ENCODE results near the gene ZNF525.
"Not testable (repeated sequence)": the region's sequence is repeated elsewhere in the genome, so short reads cannot be mapped to it uniquely, and the experiment has no call there.

Gene ZNF525

GRCh38 chr19:53365134-53365898 is at the start of gene ZNF525:
Gene ZNF525 (plus strand): TSS chr19:53365705. CDS start chr19:53372282, 6,577 bp downstream.
- peaks cover 26% of the 10 kb centered on the region for H3K4me1 Mint-ChIP-seq
- H3K27me3 Mint-ChIP-seq: no peaks in the 10 kb centered on the region
- no peaks in the 10 kb centered on the region for H3K9me3 Mint-ChIP-seq
- peak within 1 kb of the TSS; percentile 94 for H3K27ac Mint-ChIP-seq
- peak; percentile 100 for ATAC-seq
- H3K4me3 Mint-ChIP-seq: peak within 1 kb of the TSS; percentile 95
- peaks cover 15% of the 10 kb centered on the region for H3K36me3 Mint-ChIP-seq

GRCh38 chr19:53328967-53329366 is 36.5 kb upstream of the ZNF525 start:
- Mint-ChIP-seq H3K9me3 (peaks cover 21% of the 10 kb centered on the region), H3K4me3 (peak overlapping the region; percentile 73)

GRCh38 chr19:53332484-53332883 is 33.0 kb upstream of the ZNF525 start:
- peaks cover 15% of the 10 kb centered on the region for H3K9me3 Mint-ChIP-seq
- peaks cover 9% of the 10 kb centered on the region for H3K27me3 Mint-ChIP-seq
- no peak overlapping the region for H3K27ac Mint-ChIP-seq

More at GRCh38 chr19:53328967-53329366, 36.5 kb upstream of the ZNF525 start:
- peaks cover 19% of the 10 kb centered on the region for H3K27me3 Mint-ChIP-seq
- H3K4me1 Mint-ChIP-seq: peaks cover 10% of the 10 kb centered on the region
- H3K27ac Mint-ChIP-seq: peak overlapping the region; percentile 25
- ATAC-seq: no peak
- H3K36me3 Mint-ChIP-seq: peaks cover 24% of the 10 kb centered on the region

GRCh38 chr19:53333066-53333462 is 32.4 kb upstream of the ZNF525 start:
- Mint-ChIP-seq H3K4me1 (peaks cover 26% of the 10 kb centered on the region), H3K27me3 (peaks cover 9% of the 10 kb centered on the region), H3K9me3 (peaks cover 15% of the 10 kb centered on the region), H3K36me3 (peaks cover 31% of the 10 kb centered on the region), H3K27ac (peak overlapping the region; percentile 89), H3K4me3 (peak overlapping the region; percentile 91)
- ATAC-seq: peak; percentile 52

More at GRCh38 chr19:53332484-53332883, 33.0 kb upstream of the ZNF525 start:
- peaks cover 26% of the 10 kb centered on the region for H3K36me3 Mint-ChIP-seq
- H3K4me3 Mint-ChIP-seq: peak overlapping the region; percentile 79
- H3K4me1 Mint-ChIP-seq: peaks cover 26% of the 10 kb centered on the region
- no peak for ATAC-seq

GRCh38 chr19:53333463-53334449 is 31.7 kb upstream of the ZNF525 start, which contains the start of gene ZNF845:
Gene ZNF845 (plus strand): TSS chr19:53333749. CDS start chr19:53341308, 7,559 bp downstream.
- Mint-ChIP-seq H3K36me3 (peaks cover 33% of the 10 kb centered on the region), H3K4me3 (peak within 1 kb of the TSS; percentile 91), H3K27ac (peak within 1 kb of the TSS; percentile 89), H3K4me1 (peaks cover 23% of the 10 kb centered on the region), H3K9me3 (peaks cover 11% of the 10 kb centered on the region), H3K27me3 (peaks cover 6% of the 10 kb centered on the region)
- peak; percentile 100 for ATAC-seq

GRCh38 chr19:53344403-53344802 is 21.1 kb upstream of the ZNF525 start:
- H3K27ac Mint-ChIP-seq, H3K4me1 Mint-ChIP-seq, ATAC-seq, H3K4me3 Mint-ChIP-seq, H3K27me3 Mint-ChIP-seq: not testable (repeated sequence)
- Mint-ChIP-seq H3K36me3 (peaks cover 100% of the 10 kb centered on the region), H3K9me3 (peaks cover 21% of the 10 kb centered on the region)

- no peak for ATAC-seq
- peaks cover 25% of the 10 kb centered on the region for H3K9me3 Mint-ChIP-seq
- H3K27ac Mint-ChIP-seq: no peak overlapping the region
- no peaks in the 10 kb centered on the region for H3K27me3 Mint-ChIP-seq
- no peaks in the 10 kb centered on the region for H3K4me1 Mint-ChIP-seq
- H3K36me3 Mint-ChIP-seq: peaks cover 34% of the 10 kb centered on the region
- no peak overlapping the region for H3K4me3 Mint-ChIP-seq
These were observed 9.8 kb upstream of the ZNF525 start for GRCh38 chr19:53355739-53356138.

- Mint-ChIP-seq H3K27me3 (no peaks in the 10 kb centered on the region), H3K4me3 (no peak overlapping the region), H3K36me3 (peaks cover 11% of the 10 kb centered on the region), H3K9me3 (peaks cover 16% of the 10 kb centered on the region), H3K27ac (no peak overlapping the region), H3K4me1 (no peaks in the 10 kb centered on the region)
- no peak for ATAC-seq
These were observed 7.5 kb upstream of the ZNF525 start for GRCh38 chr19:53357821-53358581.

GRCh38 chr19:53360056-53360455 is 5.4 kb upstream of the ZNF525 start:
- H3K27me3 Mint-ChIP-seq, H3K4me3 Mint-ChIP-seq, H3K36me3 Mint-ChIP-seq, ATAC-seq, H3K27ac Mint-ChIP-seq, H3K4me1 Mint-ChIP-seq: not testable (repeated sequence)
- peaks cover 11% of the 10 kb centered on the region for H3K9me3 Mint-ChIP-seq

- Mint-ChIP-seq H3K36me3 (peaks cover 20% of the 10 kb centered on the region), H3K4me1 (peaks cover 26% of the 10 kb centered on the region), H3K27me3 (no peaks in the 10 kb centered on the region), H3K4me3 (peak overlapping the region; percentile 95), H3K27ac (peak overlapping the region; percentile 94), H3K9me3 (peaks cover 3% of the 10 kb centered on the region)
- peak; percentile 67 for ATAC-seq
These were observed 491 bp downstream of the ZNF525 start for GRCh38 chr19:53365899-53366493.

- ATAC-seq: no peak
- Mint-ChIP-seq H3K27me3 (no peaks in the 10 kb centered on the region), H3K4me3 (no peak overlapping the region), H3K9me3 (peaks cover 9% of the 10 kb centered on the region), H3K36me3 (peaks cover 79% of the 10 kb centered on the region), H3K27ac (no peak overlapping the region), H3K4me1 (peaks cover 12% of the 10 kb centered on the region)
These were observed 6.7 kb downstream of the ZNF525 start for GRCh38 chr19:53372196-53372595.

GRCh38 chr19:53374288-53374687 is 8.8 kb downstream of the ZNF525 start:
- H3K4me1 Mint-ChIP-seq: no peaks in the 10 kb centered on the region
- no peak overlapping the region for H3K27ac Mint-ChIP-seq
- H3K36me3 Mint-ChIP-seq: peaks cover 87% of the 10 kb centered on the region
- H3K4me3 Mint-ChIP-seq: no peak overlapping the region
- no peaks in the 10 kb centered on the region for H3K27me3 Mint-ChIP-seq
- no peak for ATAC-seq
- peaks cover 9% of the 10 kb centered on the region for H3K9me3 Mint-ChIP-seq

GRCh38 chr19:53374743-53375142 is 9.2 kb downstream of the ZNF525 start:
- H3K4me3 Mint-ChIP-seq: no peak overlapping the region
- no peak overlapping the region for H3K27ac Mint-ChIP-seq
- no peaks in the 10 kb centered on the region for H3K4me1 Mint-ChIP-seq
- no peaks in the 10 kb centered on the region for H3K27me3 Mint-ChIP-seq
- no peak for ATAC-seq
- H3K36me3 Mint-ChIP-seq: peaks cover 89% of the 10 kb centered on the region
- peaks cover 9% of the 10 kb centered on the region for H3K9me3 Mint-ChIP-seq

- no peak overlapping the region for H3K27ac Mint-ChIP-seq
- H3K9me3 Mint-ChIP-seq: peaks cover 27% of the 10 kb centered on the region
- H3K36me3 Mint-ChIP-seq: peaks cover 97% of the 10 kb centered on the region
- no peaks in the 10 kb centered on the region for H3K27me3 Mint-ChIP-seq
- no peaks in the 10 kb centered on the region for H3K4me1 Mint-ChIP-seq
- ATAC-seq: no peak
- no peak overlapping the region for H3K4me3 Mint-ChIP-seq
These were observed 15.9 kb downstream of the ZNF525 start for GRCh38 chr19:53381376-53381775.
